Activated CD8-positive, alpha-beta memory T cell treated with anti-CD3 and anti-CD28 coated beads for 36 hours (primary cell): ENCODE results near the gene AGMO. TPM values are rescaled to one million over a fixed set of nuclear protein-coding genes. Genes with fewer than 3 reads are reported as not detected.

Source experiments
- CTCF ChIA-PET: fragments of 350-600 bp; sonication (Branson Sonifier 250); formaldehyde crosslinking; loops from one replicate; lab custom pipeline; 2021; ENCODE audit warnings: antibody characterized with exemption; lab: Charles Lee
- POLR2A ChIA-PET: fragments of 350-600 bp; sonication (Branson Sonifier 250); formaldehyde crosslinking; loops from one replicate; lab custom pipeline; 2021; ENCODE audit warnings: antibody characterized with exemption; lab: Charles Lee
- total RNA-seq, 2 experiments: library from RNA; stranded (reverse); gene quantifications; one replicate each; pipeline ENCODE4 v1.2.3, GENCODE V29; 2021

Gene AGMO
- total RNA-seq, 2 experiments from 2014 or later = not detected

- ChIA-PET CTCF (no interaction called here), POLR2A (no interaction called here)
These were observed 97.1 kb downstream of the AGMO start for GRCh38 chr7:15464667-15465121.

DNA sequence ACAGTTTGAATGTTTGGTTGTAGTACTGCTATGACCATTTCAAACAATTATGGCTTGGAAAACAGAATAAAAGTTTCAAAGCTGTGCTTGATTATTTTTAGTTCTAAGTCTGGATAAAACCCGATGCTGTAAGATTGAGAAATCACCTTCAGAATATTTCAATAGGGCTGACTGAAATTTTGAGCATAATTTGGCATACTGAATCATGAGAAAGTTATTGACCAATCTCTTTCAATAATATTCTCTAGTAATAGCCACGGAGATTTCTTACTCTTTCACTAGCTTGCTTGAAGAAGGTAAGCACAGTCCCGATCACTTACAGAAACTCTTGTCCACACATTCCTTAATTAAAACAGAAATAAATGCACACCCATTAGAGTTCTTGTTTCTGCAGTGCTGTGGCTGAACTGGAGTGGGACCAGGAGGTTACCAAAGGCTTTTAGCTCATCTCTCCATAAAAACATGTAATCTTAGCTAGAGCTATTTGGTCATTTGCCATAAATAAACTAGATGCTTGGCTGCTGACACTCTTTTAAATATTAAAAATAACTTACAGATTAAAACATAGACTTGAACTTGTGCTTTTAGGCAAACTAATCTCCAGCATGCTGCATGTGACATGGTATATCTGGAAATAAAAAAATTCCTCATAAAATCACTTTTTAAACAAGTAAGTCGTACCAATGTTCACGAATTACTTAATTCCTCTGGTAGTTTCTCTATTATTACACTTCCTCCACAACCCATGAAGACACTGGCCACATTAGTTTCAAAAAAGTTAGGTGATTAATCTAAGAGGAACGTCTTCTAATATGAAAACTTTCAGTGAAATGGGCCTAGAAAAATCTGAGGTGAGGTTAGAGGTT, 97.8 kb downstream of the AGMO start:
- POLR2A ChIA-PET = no interaction called here
- CTCF ChIA-PET = no interaction called here

DNA sequence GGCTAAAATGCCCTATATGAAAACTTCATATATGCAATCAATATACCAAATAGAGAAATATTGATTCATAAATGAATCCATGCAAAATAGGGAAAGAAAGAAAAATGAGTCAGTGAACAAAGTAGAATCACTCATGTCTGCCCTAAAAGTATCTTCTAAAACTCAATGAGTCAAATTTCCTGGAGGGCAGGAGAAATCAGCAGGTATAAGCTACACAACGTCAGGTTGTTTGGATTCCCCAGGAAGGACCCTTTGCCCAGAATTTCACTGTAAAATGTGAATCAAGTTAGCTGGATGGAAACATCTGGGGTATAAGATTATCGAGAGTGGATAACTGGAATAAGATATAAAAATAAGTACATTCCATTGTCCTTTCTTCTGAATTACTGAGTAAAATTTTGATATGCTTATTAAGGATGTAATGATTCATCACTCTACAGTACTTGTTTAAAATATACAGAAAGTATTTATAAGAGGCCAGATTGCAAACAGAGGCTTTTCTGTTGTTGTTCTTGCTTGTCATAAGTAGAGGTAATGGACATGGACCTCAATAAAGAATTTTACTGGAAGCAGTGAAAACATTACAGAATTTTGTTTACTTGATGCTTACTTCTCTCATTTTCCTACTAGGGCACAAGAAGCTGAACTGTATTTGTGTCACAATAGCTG, 99.0 kb downstream of the AGMO start:
- POLR2A ChIA-PET = no interaction called here
- CTCF ChIA-PET = no interaction called here

GRCh38 chr7:15461576-15461975, 100.2 kb downstream of the AGMO start:
- CTCF ChIA-PET = no interaction called here
- POLR2A ChIA-PET = no interaction called here

- ChIA-PET CTCF (no interaction called here), POLR2A (no interaction called here)
These were observed 102.7 kb downstream of the AGMO start for GRCh38 chr7:15459018-15459615.

DNA sequence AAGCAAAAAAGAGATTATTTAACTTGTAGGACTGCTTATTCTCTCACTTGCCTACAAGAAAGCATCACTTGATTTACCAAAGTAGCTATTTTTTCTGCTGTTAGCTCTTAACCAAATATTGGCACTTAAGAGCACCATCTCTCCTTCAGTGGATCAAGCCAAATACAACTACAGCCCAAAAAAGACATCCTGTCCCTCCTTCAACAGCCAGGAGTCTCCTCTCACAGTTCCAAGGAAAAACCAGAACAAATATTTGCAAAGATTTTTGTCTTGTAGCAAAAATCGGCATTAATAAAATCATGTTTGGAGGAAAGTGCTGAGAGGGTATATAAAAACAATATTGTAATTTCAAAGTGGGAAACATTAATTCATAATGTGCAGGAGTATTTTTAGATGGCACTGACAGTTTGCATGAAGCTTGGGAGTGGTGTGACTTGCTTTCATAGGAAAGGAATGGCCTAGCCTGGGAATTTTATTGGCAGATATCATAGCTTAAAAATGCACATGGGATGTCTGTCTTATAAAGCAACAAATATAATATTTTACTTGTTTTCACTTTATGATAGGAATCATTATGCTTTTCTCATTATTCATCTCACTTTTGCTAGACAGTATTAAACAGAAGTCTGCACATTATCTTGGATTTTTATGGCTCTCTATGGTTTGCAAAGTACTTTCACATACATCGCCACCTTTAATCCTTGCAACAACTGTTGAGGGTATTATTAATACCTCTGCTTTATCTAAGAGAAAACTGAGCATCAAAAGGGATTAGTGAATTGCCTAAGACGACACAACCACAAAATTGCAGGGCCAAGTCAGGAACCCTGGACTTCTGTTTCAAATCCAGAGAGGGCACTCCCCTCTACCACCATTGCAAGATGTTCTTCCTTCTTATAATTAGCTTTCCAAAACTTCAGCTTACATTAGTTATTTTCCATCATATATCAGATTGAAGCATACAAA, 103.5 kb downstream of the AGMO start:
- ChIA-PET POLR2A (no interaction called here), CTCF (no interaction called here)

GRCh38 chr7:15452670-15453069, 109.1 kb downstream of the AGMO start:
- CTCF ChIA-PET = no interaction called here

DNA sequence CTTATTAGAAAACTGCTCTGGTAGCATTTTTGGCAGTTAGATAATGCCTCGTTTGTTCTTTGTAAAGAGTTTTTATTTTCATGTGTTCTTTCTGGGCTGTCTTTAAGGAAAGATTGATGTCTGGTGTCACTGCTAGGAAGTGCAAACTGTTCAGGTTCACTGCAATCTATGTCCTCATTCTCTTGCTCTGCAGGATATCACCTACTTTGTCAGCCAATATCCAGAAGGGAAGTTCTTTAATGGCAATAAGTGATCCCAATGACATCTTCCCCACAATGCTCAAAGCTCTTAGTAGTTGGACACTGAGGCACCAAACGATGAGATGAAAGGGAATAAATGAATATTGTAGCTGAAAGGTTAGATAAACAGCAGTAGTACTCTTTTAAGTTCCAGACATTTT, 115.1 kb downstream of the AGMO start:
- CTCF ChIA-PET = no interaction called here
- POLR2A ChIA-PET = no interaction called here

More at GRCh38 chr7:15452670-15453069, 109.1 kb downstream of the AGMO start:
- POLR2A ChIA-PET = no interaction called here

DNA sequence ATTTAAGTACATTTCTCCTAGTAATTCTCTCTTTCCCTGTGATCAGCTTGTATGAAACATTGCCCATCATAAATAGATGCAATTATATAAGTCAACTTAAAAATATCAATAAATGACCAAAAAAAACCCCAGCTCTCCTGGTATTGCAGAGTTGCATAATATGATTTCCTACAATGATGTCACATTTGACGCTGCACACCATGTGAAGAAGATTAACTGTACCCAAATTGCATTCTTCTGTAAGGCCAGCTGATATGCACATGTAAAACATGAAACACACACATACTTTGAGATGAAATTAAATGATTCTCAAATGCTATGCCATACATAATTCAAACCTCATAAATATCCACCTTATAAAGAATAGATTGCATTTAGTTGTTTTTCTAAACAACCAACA, 115.5 kb downstream of the AGMO start:
- POLR2A ChIA-PET = no interaction called here
- CTCF ChIA-PET = no interaction called here

DNA sequence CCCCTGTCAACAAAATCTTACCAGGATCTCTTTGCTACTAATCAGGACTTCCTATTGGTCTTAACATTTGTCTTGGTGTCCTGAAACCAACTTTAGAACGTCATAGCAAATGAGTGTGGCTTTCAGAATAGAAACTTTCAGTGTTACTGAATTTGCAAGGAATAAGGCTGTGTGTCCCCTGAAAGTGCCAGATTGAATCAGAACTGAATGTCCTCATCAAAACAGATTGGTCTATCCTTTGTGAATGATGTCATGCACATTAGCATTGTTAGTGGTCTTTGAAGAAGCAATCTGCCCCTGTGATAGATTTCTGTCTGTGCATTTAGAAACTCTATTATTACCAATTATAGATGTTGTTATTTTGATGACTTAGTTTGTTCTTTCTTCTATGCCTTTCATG, 119.9 kb downstream of the AGMO start:
- POLR2A ChIA-PET = no interaction called here
- CTCF ChIA-PET = no interaction called here

DNA sequence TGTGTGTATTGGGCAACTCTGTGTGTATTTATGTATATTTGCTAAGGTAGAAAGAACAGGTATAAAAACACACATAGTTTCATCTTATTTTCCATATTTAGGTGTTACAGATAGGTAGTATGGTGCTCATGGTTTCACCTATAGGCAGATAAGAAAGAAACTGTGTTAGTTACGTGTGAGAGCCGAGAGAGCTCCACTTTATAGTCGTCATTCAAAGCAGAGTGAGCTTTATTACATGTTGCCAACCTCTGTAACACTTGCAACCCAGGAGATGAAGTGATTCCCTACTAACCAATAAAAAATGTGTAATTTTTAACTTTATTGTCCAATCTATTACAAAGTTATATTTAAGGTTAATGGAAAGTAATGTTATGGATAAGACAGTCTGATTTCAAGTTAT, 121.3 kb downstream of the AGMO start:
- CTCF ChIA-PET = no interaction called here
- POLR2A ChIA-PET = no interaction called here

- CTCF ChIA-PET = no interaction called here
These were observed 122.0 kb downstream of the AGMO start for GRCh38 chr7:15439853-15440252.

GRCh38 chr7:15433151-15433550, 128.7 kb downstream of the AGMO start:
- CTCF ChIA-PET = no interaction called here

More at GRCh38 chr7:15439853-15440252, 122.0 kb downstream of the AGMO start:
- POLR2A ChIA-PET = no interaction called here

GRCh38 chr7:15430911-15431310, 130.9 kb downstream of the AGMO start:
- POLR2A ChIA-PET = no interaction called here
- CTCF ChIA-PET = no interaction called here

More at GRCh38 chr7:15433151-15433550, 128.7 kb downstream of the AGMO start:
- POLR2A ChIA-PET = no interaction called here

GRCh38 chr7:15430191-15430590, 131.6 kb downstream of the AGMO start:
- CTCF ChIA-PET = no interaction called here
- POLR2A ChIA-PET = no interaction called here

GRCh38 chr7:15424468-15424867, 137.3 kb downstream of the AGMO start:
- POLR2A ChIA-PET = no interaction called here
- CTCF ChIA-PET = no interaction called here

GRCh38 chr7:15419596-15419995, 142.2 kb downstream of the AGMO start:
- POLR2A ChIA-PET = no interaction called here
- CTCF ChIA-PET = no interaction called here

DNA sequence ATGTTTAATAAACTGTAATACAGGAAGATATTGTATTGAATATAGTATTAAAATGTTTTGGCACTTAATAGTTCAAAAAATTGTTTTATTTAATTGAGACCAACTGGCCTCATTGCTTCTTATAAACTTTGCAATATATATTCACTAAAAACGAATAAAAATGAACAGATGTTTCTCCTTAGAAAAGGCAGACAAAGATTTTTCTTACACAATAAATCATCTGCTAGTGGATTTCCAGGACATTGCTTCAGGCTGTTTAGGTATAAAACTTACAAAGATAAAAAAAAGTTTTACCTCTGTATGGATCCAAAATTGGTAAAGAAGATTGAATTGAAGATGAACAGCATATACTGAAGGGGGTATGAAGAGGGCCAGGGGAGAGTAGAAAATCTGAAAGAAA, 143.6 kb downstream of the AGMO start:
- ChIA-PET CTCF (no interaction called here), POLR2A (no interaction called here)

GRCh38 chr7:15417341-15417988, 144.3 kb downstream of the AGMO start:
- ChIA-PET CTCF (no interaction called here), POLR2A (no interaction called here)
